Gastroesophageal sphincter (tissue), 3 donors: ENCODE data around the gene UBTF.

ENCODE experiments used
- POLR2A ChIP-seq, 2 donors: fragments of 450-650 bp; IDR thresholded peaks; one replicate each; pipeline ENCODE4 v1.6.1; 2017; ENCODE audit warnings: antibody characterized with exemption in 2 of 2, mild to moderate bottlenecking in 2 of 2, moderate library complexity in 1 of 2
- TF ChIP-seq, protein P1 (sequence below), 4 experiments: fragments of 200-600 bp in 2 of 4; fragments of 450-650 bp in 2 of 4; sonication (generic) in 1 of 4; IDR thresholded peaks; one replicate each; pipeline ENCODE4 v1.5.1; 2017 to 2019; ENCODE audit warnings: antibody characterized with exemption in 4 of 4, mild to moderate bottlenecking in 2 of 4, moderate library complexity in 2 of 4

DNA sequence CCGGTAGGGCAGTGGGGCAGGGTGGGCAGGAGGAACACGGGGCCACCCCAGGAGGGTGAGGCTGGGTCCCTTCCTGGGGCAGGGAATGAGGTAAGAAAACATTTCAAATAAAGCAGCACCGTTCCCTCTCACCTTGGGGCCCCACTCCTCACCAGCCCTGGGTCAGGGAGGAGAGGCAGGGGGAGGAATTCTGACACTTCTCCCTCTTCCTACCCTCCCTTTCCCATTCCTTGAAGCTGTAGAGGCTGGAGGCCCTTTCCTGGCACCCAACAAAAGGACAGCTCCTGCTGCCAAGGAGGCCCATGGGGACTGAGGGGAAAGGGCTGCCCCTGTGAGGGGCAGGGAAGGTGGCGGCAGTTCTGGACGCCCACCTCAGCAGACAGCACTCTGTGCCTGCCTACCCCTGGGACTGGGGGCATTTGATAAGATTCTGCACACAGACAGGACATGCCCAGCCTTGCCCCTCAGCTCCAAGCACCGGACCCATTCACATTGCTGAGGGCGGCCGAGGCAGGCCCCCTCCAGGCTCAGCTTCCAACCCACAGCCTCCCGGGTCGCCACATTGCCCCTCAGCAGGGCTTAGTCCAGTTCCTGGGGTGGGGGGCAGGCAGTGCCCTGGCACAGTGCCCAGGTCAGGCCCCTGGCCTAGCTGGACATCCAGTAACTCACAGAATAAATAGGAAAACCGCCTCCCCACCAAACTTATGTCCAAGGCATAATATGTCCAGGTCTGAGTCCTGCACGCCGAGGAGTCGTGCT, 26.0 kb downstream of the UBTF start:
- TF ChIP-seq, protein P1, sequence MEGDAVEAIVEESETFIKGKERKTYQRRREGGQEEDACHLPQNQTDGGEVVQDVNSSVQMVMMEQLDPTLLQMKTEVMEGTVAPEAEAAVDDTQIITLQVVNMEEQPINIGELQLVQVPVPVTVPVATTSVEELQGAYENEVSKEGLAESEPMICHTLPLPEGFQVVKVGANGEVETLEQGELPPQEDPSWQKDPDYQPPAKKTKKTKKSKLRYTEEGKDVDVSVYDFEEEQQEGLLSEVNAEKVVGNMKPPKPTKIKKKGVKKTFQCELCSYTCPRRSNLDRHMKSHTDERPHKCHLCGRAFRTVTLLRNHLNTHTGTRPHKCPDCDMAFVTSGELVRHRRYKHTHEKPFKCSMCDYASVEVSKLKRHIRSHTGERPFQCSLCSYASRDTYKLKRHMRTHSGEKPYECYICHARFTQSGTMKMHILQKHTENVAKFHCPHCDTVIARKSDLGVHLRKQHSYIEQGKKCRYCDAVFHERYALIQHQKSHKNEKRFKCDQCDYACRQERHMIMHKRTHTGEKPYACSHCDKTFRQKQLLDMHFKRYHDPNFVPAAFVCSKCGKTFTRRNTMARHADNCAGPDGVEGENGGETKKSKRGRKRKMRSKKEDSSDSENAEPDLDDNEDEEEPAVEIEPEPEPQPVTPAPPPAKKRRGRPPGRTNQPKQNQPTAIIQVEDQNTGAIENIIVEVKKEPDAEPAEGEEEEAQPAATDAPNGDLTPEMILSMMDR (IDR thresholded peaks at IDR 0.05): no peak
- TF ChIP-seq POLR2A (IDR thresholded peaks at IDR 0.05): no peak
